ENCODE results near the gene DNMT3L. TPM values are rescaled to one million over a fixed set of nuclear protein-coding genes. Genes with fewer than 3 reads are reported as not detected.

Gene DNMT3L
- total RNA-seq: not detected in 2 replicates

GRCh38 chr21:44261675-44262295 lies at the start of gene DNMT3L:
TSS of gene DNMT3L (minus strand) at chr21:44261897. CDS start at chr21:44261259, 638 bp downstream.

GRCh38 chr21:44299458-44300261 lies 38.0 kb upstream of the DNMT3L start, which contains the start of gene PFKL:
TSS of gene PFKL (plus strand) at chr21:44300053. CDS start at chr21:44300106, 53 bp downstream.

GRCh38 chr21:44285138-44285992 lies 23.7 kb upstream of the DNMT3L start, which contains the start of gene AIRE:
TSS of gene AIRE (plus strand) at chr21:44285876. CDS start at chr21:44286007, 131 bp downstream.

GRCh38 chr21:44240842-44241241 lies 20.9 kb downstream of the DNMT3L start, which contains the start of gene ICOSLG:
TSS of gene ICOSLG (minus strand) at chr21:44240943. CDS start at chr21:44240817, 126 bp downstream.

Other genes with a start within 250 kb of the DNMT3L start
- gene TRAPPC10, start 249.6 kb downstream of the DNMT3L start, total RNA-seq: 21.5 and 25.9 TPM in 2 replicates
- gene PWP2, start 154.5 kb downstream of the DNMT3L start, total RNA-seq: 7.4 and 35.6 TPM in 2 replicates
- 18.9 and 24.0 TPM in 2 replicates for gene GATD3, start 128.2 kb downstream of the DNMT3L start, total RNA-seq
- 0.11 and 0.50 TPM in 2 replicates for gene ICOSLG, start 21.0 kb downstream of the DNMT3L start, total RNA-seq
- gene AIRE, start 24.0 kb upstream of the DNMT3L start, total RNA-seq: under 0.01 TPM in 1 of 2 replicates, not detected in the other
- gene PFKL, start 38.2 kb upstream of the DNMT3L start, total RNA-seq: 232 and 303 TPM in 2 replicates
- gene CFAP410, start 77.5 kb upstream of the DNMT3L start, total RNA-seq: 10.8 and 13.1 TPM in 2 replicates
- gene TRPM2, start 91.7 kb upstream of the DNMT3L start, total RNA-seq: under 0.01 TPM in 1 of 2 replicates, not detected in the other
- 0.33 and 0.37 TPM in 2 replicates for gene LRRC3, start 193.6 kb upstream of the DNMT3L start, total RNA-seq

Data from uterine smooth muscle cell (primary cell).